Pancreas (tissue), 10 donors: ENCODE data around the gene ZFYVE16. TPM values are rescaled to one million over a fixed set of nuclear protein-coding genes. Genes with fewer than 3 reads are reported as not detected.

Source experiments
- ATAC-seq, 4 donors: fragments of 200-7000 bp; cut with Tn5 transposase; one replicate each; pipeline versions ENCODE4 v1.8.0 to v1.9.1; 2020; ENCODE audit warnings: mild to moderate bottlenecking in 4 of 4, moderate library complexity in 4 of 4
- DNase-seq, 6 donors: peaks; one replicate each; pipeline ENCODE4 v3.0.0-alpha.2; 2020
- FAIRE-seq: peaks from 2 replicates; lab custom pipeline; 2012; peaks lifted over from hg19 to GRCh38; lab: Jason Lieb, UNC
- H3K27ac ChIP-seq, 4 donors: fragments of 200-600 bp; sonication (generic); 1 replicate in 3 of 4; 2 replicates in 1 of 4; pipeline versions ENCODE4 v1.5.0 to v1.8.0; 2020
- H3K27me3 ChIP-seq, 4 donors: fragments of 200-600 bp; one replicate each; pipeline ENCODE4 v1.8.0; 2021
- H3K36me3 ChIP-seq, 3 donors: fragments of 200-600 bp; sonication (generic) in 1 of 3; one replicate each; pipeline versions ENCODE4 v1.5.0 to v1.8.0; 2020 to 2021
- H3K4me1 ChIP-seq, 3 donors: fragments of 200-600 bp; one replicate each; pipeline ENCODE4 v1.8.0; 2021
- H3K4me3 ChIP-seq, 4 donors: fragments of 200-600 bp; sonication (generic) in 2 of 4; one replicate each; pipeline versions ENCODE4 v1.5.0 to v1.8.0; 2020 to 2021
- H3K9me3 ChIP-seq, 4 donors: fragments of 200-600 bp; one replicate each; pipeline ENCODE4 v1.8.0; 2021
- WGBS, 2 donors: extraction: QIAGEN DNeasy Blood & Tissue Kit; methylation state at CpG; one replicate each; pipeline ENCODE4 v1.1.7; 2013; 5-methylcytosine and 5-hydroxymethylcytosine counted together
- intact Hi-C, 3 donors: fragments of 100-400 bp; cut with DNase I; formaldehyde crosslinking; loops; one replicate each; pipeline versions ENCODE4 v1.11.1 to v1.14.2; 2022
- polyA plus RNA-seq, 2 donors: library from polyadenylated mRNA; stranded (reverse); fragments of 200-250 nt; gene quantifications; one replicate each; pipeline ENCODE4 v1.2.3, GENCODE V29; 2013
- total RNA-seq, 6 donors: library from RNA; stranded (reverse); fragmentation: NEBNext Ultra II Directional in 4 of 6; extraction: Animal tissue kit (Norgen Biotek cat#: 25700) in 4 of 6; gene quantifications; one replicate each; pipeline versions ENCODE4 v1.2.1 to v1.2.4, GENCODE V29; 2021 to 2023
- TF ChIP-seq, protein P1 (sequence below), 4 donors: fragments of 200-600 bp; sonication (generic) in 3 of 4; IDR thresholded peaks; one replicate each; pipeline versions ENCODE4 v1.5.0 to v1.8.0; 2021; ENCODE audit warnings: antibody characterized with exemption in 4 of 4
- donor health status: healthy with polysubstance abuse.
- donor health status: DM: no; HTN: no; CAD: no; lungs with moderate emphysema.
- donor health status: DM: no; HTN: no; CAD: no.
- donor health status: control.
- donor health status: control.
- donor health status: Bipolar disorder and iron deficiency.
- donor health status: DM: yes; HTN: yes; CAD: no.
- donor health status: DM: no; HTN: no; CAD: no.
- donor health status: DM: no; HTN: no; CAD: no.
- donor health status: DM: yes; HTN: yes; CAD: no.

Gene ZFYVE16
- total and polyA plus RNA-seq, 8 donors: 6.3 to 22.6 (median 8.7) TPM

DNA sequence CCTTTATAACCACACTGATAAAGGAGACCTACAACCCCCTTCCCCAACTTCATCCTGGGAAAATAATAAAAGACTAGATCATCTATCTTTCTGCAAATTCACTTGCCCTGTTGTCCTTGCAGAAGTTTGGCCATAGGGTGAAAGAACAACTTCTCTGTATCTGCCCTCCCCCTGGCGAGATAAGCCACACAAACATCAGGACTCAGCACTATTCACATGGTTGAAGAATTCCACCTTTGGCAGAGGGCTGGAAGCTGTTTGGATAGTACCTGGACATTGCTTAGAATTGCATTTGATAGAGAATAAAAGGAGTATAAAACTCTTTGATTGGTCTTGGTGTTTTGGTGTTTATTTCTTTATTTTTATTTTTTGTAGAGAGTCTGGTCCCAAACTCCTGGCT is 97.0 kb downstream of the ZFYVE16 start:
- H3K27ac ChIP-seq: no peak overlapping the region
- ATAC-seq (no peak), FAIRE-seq (no peak), DNase-seq (no peak)
- H3K4me3 ChIP-seq: no peak overlapping the region
- H3K36me3 ChIP-seq: no peaks in the 10 kb centered on the region
- 51 to 67% methylated on average over 1 of the region's 1 CpG for WGBS, 2 donors
- H3K4me1 ChIP-seq: no peaks in the 10 kb centered on the region
- TF ChIP-seq, protein P1, sequence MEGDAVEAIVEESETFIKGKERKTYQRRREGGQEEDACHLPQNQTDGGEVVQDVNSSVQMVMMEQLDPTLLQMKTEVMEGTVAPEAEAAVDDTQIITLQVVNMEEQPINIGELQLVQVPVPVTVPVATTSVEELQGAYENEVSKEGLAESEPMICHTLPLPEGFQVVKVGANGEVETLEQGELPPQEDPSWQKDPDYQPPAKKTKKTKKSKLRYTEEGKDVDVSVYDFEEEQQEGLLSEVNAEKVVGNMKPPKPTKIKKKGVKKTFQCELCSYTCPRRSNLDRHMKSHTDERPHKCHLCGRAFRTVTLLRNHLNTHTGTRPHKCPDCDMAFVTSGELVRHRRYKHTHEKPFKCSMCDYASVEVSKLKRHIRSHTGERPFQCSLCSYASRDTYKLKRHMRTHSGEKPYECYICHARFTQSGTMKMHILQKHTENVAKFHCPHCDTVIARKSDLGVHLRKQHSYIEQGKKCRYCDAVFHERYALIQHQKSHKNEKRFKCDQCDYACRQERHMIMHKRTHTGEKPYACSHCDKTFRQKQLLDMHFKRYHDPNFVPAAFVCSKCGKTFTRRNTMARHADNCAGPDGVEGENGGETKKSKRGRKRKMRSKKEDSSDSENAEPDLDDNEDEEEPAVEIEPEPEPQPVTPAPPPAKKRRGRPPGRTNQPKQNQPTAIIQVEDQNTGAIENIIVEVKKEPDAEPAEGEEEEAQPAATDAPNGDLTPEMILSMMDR (IDR thresholded peaks at IDR 0.05): no peak
- H3K27me3 ChIP-seq: no peaks in the 10 kb centered on the region
- H3K9me3 ChIP-seq: no peaks in the 10 kb centered on the region
- intact Hi-C loops: no loop called here

DNA sequence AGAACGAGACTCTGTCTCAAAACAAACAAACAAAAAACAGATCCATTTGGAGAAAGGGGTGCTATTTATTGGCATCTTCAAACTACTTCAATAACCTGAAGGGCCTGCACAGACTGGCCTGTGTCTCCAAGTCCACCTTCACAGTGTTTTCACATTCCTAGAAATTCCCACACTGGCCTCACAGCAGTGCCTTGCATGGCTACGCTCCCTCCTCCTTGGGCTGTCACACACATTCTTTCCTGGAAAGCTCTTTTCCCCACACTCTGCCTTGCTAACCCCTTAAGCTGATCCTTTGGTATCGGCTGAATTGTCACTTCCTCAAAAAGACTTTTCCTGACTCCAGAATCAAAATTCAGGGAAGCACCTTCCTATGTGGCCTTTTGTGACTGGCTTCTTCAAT is 99.8 kb downstream of the ZFYVE16 start:
- no peaks in the 10 kb centered on the region for H3K36me3 ChIP-seq
- intact Hi-C loops: no loop called here
- H3K4me1 ChIP-seq: no peaks in the 10 kb centered on the region
- WGBS, 2 donors: 98 to 100% methylated on average over 3 of the region's 3 CpGs
- TF ChIP-seq, protein P1 (IDR thresholded peaks at IDR 0.05): no peak
- FAIRE-seq (no peak), ATAC-seq (no peak), DNase-seq (no peak)
- H3K9me3 ChIP-seq: no peaks in the 10 kb centered on the region
- H3K4me3 ChIP-seq: no peak overlapping the region
- no peaks in the 10 kb centered on the region for H3K27me3 ChIP-seq
- H3K27ac ChIP-seq: no peak overlapping the region

DNA sequence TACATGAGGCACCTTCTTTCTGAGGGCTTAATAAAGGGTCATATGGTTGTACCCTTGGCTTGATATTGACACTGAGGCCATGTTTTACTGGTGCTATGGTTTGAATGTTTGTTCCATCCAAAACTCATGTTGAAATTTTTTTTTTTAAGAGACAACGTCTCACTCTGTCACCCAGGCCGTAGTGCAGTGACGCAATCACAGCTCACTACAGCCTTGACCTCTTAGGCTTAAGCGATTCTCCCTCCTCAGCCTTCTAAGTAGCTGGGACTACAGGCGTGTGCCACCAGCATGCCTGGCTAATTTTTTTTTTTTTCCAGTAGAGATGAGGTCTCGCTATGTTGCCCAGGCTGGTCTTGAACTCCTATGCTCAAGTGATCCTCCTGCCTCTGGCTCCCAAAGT is 101.0 kb downstream of the ZFYVE16 start:
- no peaks in the 10 kb centered on the region for H3K27me3 ChIP-seq
- no peaks in the 10 kb centered on the region for H3K36me3 ChIP-seq
- no peak overlapping the region for H3K4me3 ChIP-seq
- TF ChIP-seq, protein P1 (IDR thresholded peaks at IDR 0.05): no peak
- H3K4me1 ChIP-seq: no peaks in the 10 kb centered on the region
- no peak for FAIRE-seq
- H3K27ac ChIP-seq: no peak overlapping the region
- ATAC-seq: no peak
- no peak for DNase-seq
- intact Hi-C loops: no loop called here
- H3K9me3 ChIP-seq: no peaks in the 10 kb centered on the region
- WGBS, 2 donors: 88 to 94% methylated on average over 6 of the region's 6 CpGs

DNA sequence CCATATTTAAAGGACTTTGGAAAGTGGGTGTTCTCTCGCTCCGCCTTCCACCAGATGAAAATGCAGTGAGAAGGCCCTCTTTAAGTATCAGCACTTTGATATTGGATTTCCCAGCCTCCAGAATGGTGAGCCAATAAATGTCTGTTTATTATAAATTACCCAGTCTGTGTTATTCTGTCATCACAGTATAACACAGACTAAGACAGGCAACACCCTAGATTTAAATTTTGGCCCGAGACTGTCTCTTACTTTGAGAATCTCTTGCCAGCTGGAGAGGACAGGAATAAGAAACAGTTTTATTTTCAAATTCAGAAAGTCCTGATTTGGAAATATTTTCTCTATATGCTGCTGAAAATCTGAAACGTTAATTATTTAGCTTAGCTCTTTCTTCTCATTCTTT is 101.5 kb downstream of the ZFYVE16 start:
- Histone ChIP-seq H3K4me1 (no peaks in the 10 kb centered on the region), H3K9me3 (no peaks in the 10 kb centered on the region), H3K27me3 (no peaks in the 10 kb centered on the region), H3K36me3 (no peaks in the 10 kb centered on the region), H3K4me3 (no peak overlapping the region), H3K27ac (no peak overlapping the region)
- ATAC-seq (no peak), DNase-seq (no peak), FAIRE-seq (no peak)
- TF ChIP-seq, protein P1 (IDR thresholded peaks at IDR 0.05): no peak
- WGBS, 2 donors: 85 to 86% methylated on average over 4 of the region's 4 CpGs
- intact Hi-C loops: no loop called here

DNA sequence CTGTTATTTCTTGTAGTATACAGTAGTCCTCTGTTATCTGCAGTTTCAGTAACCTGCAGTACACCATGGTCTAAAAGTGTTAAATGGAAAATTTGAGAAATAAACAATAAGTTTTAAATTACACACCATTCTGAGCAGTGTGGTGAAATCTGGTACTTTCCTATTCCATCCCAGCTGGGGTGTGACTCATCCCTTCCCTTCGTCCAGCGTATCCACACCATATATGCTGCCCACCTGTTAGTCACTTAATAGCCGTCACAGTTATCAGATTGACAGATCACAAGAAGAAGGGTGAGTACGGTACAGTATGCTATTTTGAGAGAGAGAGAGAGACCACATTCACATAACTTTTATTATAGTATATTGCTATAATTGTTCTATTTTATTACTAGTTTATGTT is 109.0 kb downstream of the ZFYVE16 start:
- Histone ChIP-seq H3K4me1 (no peaks in the 10 kb centered on the region), H3K36me3 (peaks cover 0 to 3% (median 0%) of the 10 kb centered on the region in 3 donors), H3K27me3 (no peaks in the 10 kb centered on the region), H3K4me3 (no peak overlapping the region), H3K9me3 (no peaks in the 10 kb centered on the region), H3K27ac (no peak overlapping the region)
- 91 to 92% methylated on average over 4 of the region's 4 CpGs for WGBS, 2 donors
- intact Hi-C loops: no loop called here
- TF ChIP-seq, protein P1 (IDR thresholded peaks at IDR 0.05): no peak
- FAIRE-seq (no peak), DNase-seq (no peak), ATAC-seq (no peak)

Other genes with a start within 250 kb of the ZFYVE16 start
- gene SERINC5, start 152.0 kb upstream of the ZFYVE16 start, total RNA-seq: 10 to 100 TPM; 11.6 to 43.2 (median 15.7) TPM
- 1 to 10 TPM; 3.7 to 5.2 TPM for gene SERINC5, start 152.0 kb upstream of the ZFYVE16 start, polyA plus RNA-seq
- gene SPZ1, start 88.1 kb upstream of the ZFYVE16 start, total RNA-seq: not detected
- gene SPZ1, start 88.1 kb upstream of the ZFYVE16 start, polyA plus RNA-seq: not detected
- 1 to 10 TPM; 1.1 to 2.5 (median 1.9) TPM for gene FAM151B, start 80.0 kb downstream of the ZFYVE16 start, total RNA-seq
- 1 to 10 TPM in 1 of 2 donors, under 1 TPM in 1; 0.49 to 1.2 TPM for gene FAM151B, start 80.0 kb downstream of the ZFYVE16 start, polyA plus RNA-seq
- not detected for gene ANKRD34B, start 162.2 kb downstream of the ZFYVE16 start, total RNA-seq
- not detected for gene ANKRD34B, start 162.2 kb downstream of the ZFYVE16 start, polyA plus RNA-seq
- gene MSH3, start 246.6 kb downstream of the ZFYVE16 start, total RNA-seq: 10 to 100 TPM in 2 of 6 donors, 1 to 10 TPM in 4; 6.6 to 11.5 (median 9.3) TPM
- 1 to 10 TPM; 2.1 to 3.9 TPM for gene MSH3, start 246.6 kb downstream of the ZFYVE16 start, polyA plus RNA-seq
- gene DHFR, start 246.9 kb downstream of the ZFYVE16 start, total RNA-seq: 1 to 10 TPM in 5 of 6 donors, under 1 TPM in 1; 0.88 to 5.8 (median 1.9) TPM
- 1 to 10 TPM; 1.9 to 3.4 TPM for gene DHFR, start 246.9 kb downstream of the ZFYVE16 start, polyA plus RNA-seq